Thyroid gland (tissue), 4 donors: ENCODE results near the gene TCEA2.

Source experiments
- POLR2A ChIP-seq, 2 donors: fragments of 450-650 bp; IDR thresholded peaks; one replicate each; pipeline ENCODE4 v1.6.1; 2017; ENCODE audit warnings: antibody characterized with exemption in 2 of 2, mild to moderate bottlenecking in 2 of 2, moderate library complexity in 1 of 2
- TF ChIP-seq, protein P1 (sequence below), 6 experiments: fragments of 200-600 bp in 3 of 6; fragments of 450-650 bp in 3 of 6; sonication (generic) in 3 of 6; IDR thresholded peaks; one replicate each; pipeline ENCODE4 v1.5.1; 2016 to 2019; ENCODE audit warnings: antibody characterized with exemption in 6 of 6, mild to moderate bottlenecking in 2 of 6, inconsistent platforms in 1 of 6, moderate library complexity in 1 of 6

DNA sequence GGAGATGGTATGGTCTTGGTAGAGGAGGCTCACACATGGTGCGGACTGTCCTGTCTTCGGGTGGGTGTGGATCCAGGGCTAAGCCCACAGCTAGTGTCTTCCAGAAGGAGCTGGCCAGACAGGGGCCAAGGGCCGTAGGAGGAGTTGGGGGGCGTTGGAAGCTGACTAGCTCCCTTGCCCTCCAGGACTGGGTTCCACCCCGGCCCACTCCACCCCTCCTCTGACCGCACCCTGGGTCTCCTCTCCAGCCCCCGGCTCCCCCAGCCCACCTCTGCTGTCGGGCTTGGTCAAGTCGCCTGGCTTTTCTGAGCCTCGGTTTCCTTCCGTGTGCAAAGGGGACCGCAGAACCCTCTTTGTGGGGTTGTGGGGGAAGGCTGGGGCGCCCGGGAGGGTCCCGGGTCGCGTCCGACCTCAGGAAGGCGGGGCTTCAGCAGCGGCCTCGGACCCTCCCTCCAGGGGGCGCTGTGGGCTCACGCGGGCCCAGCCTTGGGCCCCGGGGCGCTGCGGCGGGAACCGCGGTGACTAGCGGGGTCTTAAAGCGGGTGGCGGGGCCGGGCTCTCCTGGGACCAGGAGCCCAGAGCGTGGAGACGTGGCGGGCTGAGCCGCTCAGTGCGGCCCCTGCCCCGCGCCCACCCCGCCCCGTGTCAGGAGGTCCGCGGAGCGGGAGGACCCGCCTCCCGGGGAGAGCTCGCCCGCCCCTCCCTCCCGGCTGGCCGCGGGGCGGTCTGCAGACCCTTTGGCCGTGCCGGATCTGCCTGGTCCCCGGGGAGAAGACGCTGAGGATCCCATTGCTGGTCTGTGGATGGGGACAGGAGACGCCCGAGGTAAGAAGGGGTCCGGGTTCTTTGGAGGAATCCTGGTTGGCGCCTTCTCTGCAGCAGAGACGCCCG lies 39.0 kb downstream of the TCEA2 start:
- no peak for TF ChIP-seq POLR2A (IDR thresholded peaks at IDR 0.05)
- TF ChIP-seq, protein P1, sequence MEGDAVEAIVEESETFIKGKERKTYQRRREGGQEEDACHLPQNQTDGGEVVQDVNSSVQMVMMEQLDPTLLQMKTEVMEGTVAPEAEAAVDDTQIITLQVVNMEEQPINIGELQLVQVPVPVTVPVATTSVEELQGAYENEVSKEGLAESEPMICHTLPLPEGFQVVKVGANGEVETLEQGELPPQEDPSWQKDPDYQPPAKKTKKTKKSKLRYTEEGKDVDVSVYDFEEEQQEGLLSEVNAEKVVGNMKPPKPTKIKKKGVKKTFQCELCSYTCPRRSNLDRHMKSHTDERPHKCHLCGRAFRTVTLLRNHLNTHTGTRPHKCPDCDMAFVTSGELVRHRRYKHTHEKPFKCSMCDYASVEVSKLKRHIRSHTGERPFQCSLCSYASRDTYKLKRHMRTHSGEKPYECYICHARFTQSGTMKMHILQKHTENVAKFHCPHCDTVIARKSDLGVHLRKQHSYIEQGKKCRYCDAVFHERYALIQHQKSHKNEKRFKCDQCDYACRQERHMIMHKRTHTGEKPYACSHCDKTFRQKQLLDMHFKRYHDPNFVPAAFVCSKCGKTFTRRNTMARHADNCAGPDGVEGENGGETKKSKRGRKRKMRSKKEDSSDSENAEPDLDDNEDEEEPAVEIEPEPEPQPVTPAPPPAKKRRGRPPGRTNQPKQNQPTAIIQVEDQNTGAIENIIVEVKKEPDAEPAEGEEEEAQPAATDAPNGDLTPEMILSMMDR (IDR thresholded peaks at IDR 0.05) = peak; percentile 12 to 65 (median 50)
